NT2/D1 (cell line): ENCODE measurements around the gene UCK2.
A peak's percentile ranks its signal among the peaks of the same experiment; 100 is the strongest.

Experiments used
- DNase-seq: peaks from one replicate; pipeline ENCODE4 v3.0.0-alpha.2; 2011; ENCODE audit warnings: low read depth, low spot score
- H3K27me3 ChIP-seq: 2 replicates; pipeline ENCODE4 v1.6.0; 2011; ENCODE audit warnings: mild to moderate bottlenecking; ENCODE audit not compliant: insufficient read length, insufficient read depth
- H3K36me3 ChIP-seq: 2 replicates; pipeline ENCODE4 v1.6.1; 2011; ENCODE audit warnings: mild to moderate bottlenecking, low read length, mixed read lengths; ENCODE audit not compliant: insufficient read depth, insufficient read length
- H3K4me1 ChIP-seq: 2 replicates; pipeline ENCODE4 v1.5.1; 2011; ENCODE audit not compliant: insufficient read depth, insufficient read length
- H3K4me3 ChIP-seq: 2 replicates; pipeline ENCODE4 v1.5.1; 2011; ENCODE audit warnings: low read depth; ENCODE audit not compliant: insufficient read length
- H3K9ac ChIP-seq: 2 replicates; pipeline ENCODE4 v1.6.0; 2011; ENCODE audit warnings: low read depth; ENCODE audit not compliant: insufficient read length
- H3K9me3 ChIP-seq: 2 replicates; pipeline ENCODE4 v1.5.1; 2011; ENCODE audit warnings: mild to moderate bottlenecking, low read length; ENCODE audit not compliant: insufficient read depth
- SUZ12 ChIP-seq: IDR thresholded peaks from 2 replicates; pipeline ENCODE4 v1.6.1; 2011; ENCODE audit not compliant: insufficient read length, insufficient read depth; ENCODE audit errors: extremely low read depth
- YY1 ChIP-seq: IDR thresholded peaks from 2 replicates; pipeline ENCODE4 v1.6.1; 2011; ENCODE audit not compliant: insufficient read length, insufficient read depth
- ZNF274 ChIP-seq: IDR thresholded peaks from 2 replicates; pipeline ENCODE4 v1.6.1; 2011; ENCODE audit warnings: mild to moderate bottlenecking, low read depth, low read length

The UCK2 gene

GRCh38 chr1:165905853-165906252, 78.4 kb downstream of the UCK2 start:
- no peak for DNase-seq
- Histone ChIP-seq H3K9me3 (no peaks in the 10 kb centered on the region), H3K4me3 (no peak overlapping the region), H3K4me1 (no peaks in the 10 kb centered on the region), H3K27me3 (no peaks in the 10 kb centered on the region), H3K36me3 (peaks cover 97% of the 10 kb centered on the region), H3K9ac (no peak overlapping the region)
- TF ChIP-seq ZNF274: no peak
- TF ChIP-seq SUZ12: no peak
- no peak for TF ChIP-seq YY1

DNA sequence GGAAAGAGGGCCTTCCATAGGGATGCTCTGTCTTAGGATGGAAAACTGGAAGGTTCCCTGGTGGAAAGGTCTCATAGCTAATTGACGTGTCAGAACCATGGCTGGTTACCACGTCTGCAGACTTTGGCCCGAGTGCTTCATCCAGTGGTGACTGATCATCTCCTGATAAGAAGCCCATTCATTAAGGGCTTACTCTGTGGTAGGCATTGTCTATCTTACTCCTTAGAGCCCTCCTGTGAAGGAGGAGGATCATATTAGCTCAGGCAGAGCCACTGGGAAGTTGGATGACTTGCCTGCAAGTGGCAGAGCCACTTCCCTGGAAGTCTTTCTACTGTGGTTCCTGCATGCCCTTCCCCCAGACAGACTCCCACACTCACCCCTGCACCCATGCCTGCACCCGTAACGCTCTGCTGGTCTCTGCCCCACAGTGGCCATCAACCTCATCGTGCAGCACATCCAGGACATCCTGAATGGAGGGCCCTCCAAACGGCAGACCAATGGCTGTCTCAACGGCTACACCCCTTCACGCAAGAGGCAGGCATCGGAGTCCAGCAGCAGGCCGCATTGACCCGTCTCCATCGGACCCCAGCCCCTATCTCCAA, 79.9 kb downstream of the UCK2 start:
- no peaks in the 10 kb centered on the region for H3K27me3 ChIP-seq
- no peak overlapping the region for H3K4me3 ChIP-seq
- no peaks in the 10 kb centered on the region for H3K4me1 ChIP-seq
- H3K9me3 ChIP-seq: no peaks in the 10 kb centered on the region
- TF ChIP-seq YY1: no peak
- no peak for TF ChIP-seq SUZ12
- no peak for TF ChIP-seq ZNF274
- H3K9ac ChIP-seq: no peak overlapping the region
- peaks cover 95% of the 10 kb centered on the region for H3K36me3 ChIP-seq
- DNase-seq: no peak

DNA sequence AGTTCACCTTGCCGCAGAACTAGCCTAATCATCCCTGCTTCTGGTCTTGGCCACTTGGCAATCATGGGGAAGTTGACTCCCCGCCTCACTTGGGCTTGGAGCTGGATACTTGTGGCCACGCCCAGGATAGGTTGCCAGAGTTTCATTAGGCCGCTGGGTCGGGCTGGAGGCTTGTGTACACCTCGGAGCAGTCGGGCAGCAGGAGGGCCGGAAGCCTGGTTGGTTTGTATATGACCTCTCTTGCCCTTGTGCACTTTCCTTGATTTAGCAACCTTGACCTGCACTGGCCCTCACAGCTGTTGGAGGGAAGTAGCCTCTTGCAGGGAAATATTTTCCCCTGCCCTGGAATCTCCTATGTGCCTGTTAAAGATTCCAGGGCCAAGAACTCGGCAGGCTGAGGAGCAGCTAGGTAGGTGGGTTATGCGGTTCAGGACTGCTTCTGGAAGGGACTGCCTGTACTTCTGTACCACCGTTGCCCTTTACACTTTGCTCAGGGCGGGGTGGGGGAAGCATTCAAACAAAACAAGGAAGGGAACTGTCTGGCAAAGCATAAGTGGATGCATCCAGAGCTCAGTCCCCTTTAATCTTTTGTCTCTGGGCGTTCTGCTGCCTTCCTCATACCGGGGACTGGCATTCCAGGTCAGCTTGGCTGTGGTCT, 83.5 kb downstream of the UCK2 start:
- Histone ChIP-seq H3K4me1 (no peaks in the 10 kb centered on the region), H3K36me3 (peaks cover 65% of the 10 kb centered on the region), H3K9me3 (no peaks in the 10 kb centered on the region), H3K27me3 (no peaks in the 10 kb centered on the region), H3K9ac (no peak overlapping the region), H3K4me3 (no peak overlapping the region)
- DNase-seq: no peak
- TF ChIP-seq ZNF274: no peak
- TF ChIP-seq YY1: no peak
- TF ChIP-seq SUZ12: no peak

DNA sequence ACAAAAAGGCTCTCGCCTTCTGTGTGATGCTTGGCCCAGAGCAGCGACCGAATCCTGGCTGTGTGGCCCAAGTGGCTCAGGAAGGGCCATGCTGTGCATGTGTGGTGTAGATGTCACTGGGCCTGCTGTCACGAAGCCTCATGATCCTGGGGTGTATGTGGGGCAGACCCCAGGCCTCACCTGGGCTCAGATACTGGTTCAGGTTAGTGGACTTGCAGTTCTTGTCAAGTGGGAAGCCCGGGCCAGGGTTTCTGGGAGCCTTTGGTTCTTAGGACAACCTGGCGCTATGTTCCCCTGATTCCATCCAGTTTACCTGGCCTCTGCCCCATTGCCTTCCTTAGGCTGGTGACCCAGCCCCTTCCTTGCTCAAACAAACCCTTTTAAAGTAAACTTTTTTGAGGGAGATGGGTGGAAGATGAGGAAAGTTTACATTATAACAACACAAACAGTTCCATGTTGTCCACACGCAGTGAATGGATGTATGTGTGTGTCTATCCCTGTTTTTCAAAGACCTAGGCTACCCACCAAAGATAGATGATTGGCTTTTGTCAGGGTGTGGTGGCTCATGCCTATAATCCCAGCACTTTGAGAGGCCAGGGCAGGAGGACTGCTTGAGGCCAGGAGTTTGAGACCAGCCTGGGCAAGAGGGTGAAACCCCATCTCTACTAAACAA, 84.3 kb downstream of the UCK2 start:
- no peak for DNase-seq
- Histone ChIP-seq H3K27me3 (no peaks in the 10 kb centered on the region), H3K4me1 (no peaks in the 10 kb centered on the region), H3K36me3 (peaks cover 57% of the 10 kb centered on the region), H3K4me3 (no peak overlapping the region), H3K9me3 (no peaks in the 10 kb centered on the region), H3K9ac (no peak overlapping the region)
- TF ChIP-seq SUZ12 (no peak), YY1 (no peak), ZNF274 (no peak)

DNA sequence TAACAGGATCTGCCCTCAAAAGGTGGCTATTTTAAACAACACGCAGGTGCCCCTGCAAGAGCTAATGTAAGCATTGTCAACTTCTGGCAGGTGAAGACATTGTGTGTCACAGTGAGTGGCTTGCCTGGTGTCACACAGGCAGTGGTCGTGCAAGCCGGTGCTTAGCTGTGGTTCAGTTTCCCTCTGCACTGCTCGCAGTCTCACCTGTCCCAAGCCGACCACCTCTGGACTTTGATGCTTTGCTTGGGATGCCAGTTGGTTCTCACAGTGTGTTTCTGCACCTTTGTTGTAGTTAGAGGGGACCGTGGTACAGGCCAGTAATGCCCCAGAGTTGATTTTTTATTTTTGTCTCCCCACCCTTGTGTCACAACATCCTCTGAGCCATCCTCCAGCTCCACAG, 85.2 kb downstream of the UCK2 start:
- Histone ChIP-seq H3K36me3 (peaks cover 48% of the 10 kb centered on the region), H3K9me3 (no peaks in the 10 kb centered on the region), H3K4me3 (no peak overlapping the region), H3K4me1 (no peaks in the 10 kb centered on the region), H3K27me3 (no peaks in the 10 kb centered on the region), H3K9ac (no peak overlapping the region)
- no peak for TF ChIP-seq YY1
- TF ChIP-seq SUZ12: no peak
- no peak for TF ChIP-seq ZNF274
- DNase-seq: no peak

- no peak overlapping the region for H3K9ac ChIP-seq
- DNase-seq: peak; percentile 77
- H3K4me3 ChIP-seq: no peak overlapping the region
- no peaks in the 10 kb centered on the region for H3K27me3 ChIP-seq
- H3K4me1 ChIP-seq: no peaks in the 10 kb centered on the region
- TF ChIP-seq SUZ12 (no peak), ZNF274 (no peak), YY1 (no peak)
- H3K9me3 ChIP-seq: no peaks in the 10 kb centered on the region
- H3K36me3 ChIP-seq: peaks cover 31% of the 10 kb centered on the region
Measured at GRCh38 chr1:165914136-165914798, 86.9 kb downstream of the UCK2 start.

- Histone ChIP-seq H3K4me3 (no peak overlapping the region), H3K4me1 (no peaks in the 10 kb centered on the region), H3K9ac (no peak overlapping the region), H3K27me3 (no peaks in the 10 kb centered on the region), H3K36me3 (peaks cover 19% of the 10 kb centered on the region), H3K9me3 (no peaks in the 10 kb centered on the region)
- TF ChIP-seq SUZ12 (no peak), ZNF274 (no peak), YY1 (no peak)
- no peak for DNase-seq
Measured at GRCh38 chr1:165915480-165915879, 88.1 kb downstream of the UCK2 start.
